Measurements from ENCODE around the gene CACNA1A.
"Not testable (repeated sequence)": the region's sequence is repeated elsewhere in the genome, so short reads cannot be mapped to it uniquely, and the experiment has no call there.

CACNA1A gene

DNA sequence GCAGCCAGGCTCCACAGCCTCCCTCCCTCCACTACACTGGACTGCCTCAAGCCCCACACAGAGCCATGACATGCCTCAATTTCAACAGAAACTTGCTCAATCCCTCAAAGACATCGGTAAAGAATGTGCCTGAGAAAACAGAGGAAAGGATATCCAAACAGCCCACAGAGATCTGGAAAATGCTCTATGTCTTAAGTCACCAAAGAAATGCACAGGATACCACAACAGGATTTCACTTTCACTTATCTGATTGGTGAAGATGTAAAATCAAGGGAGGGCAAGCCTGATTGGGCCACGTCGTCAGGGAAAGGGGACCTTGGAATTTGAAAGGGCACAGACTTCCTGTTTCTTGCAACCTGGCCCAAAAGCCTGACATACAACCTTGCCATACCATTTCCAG lies 14.2 kb downstream of the CACNA1A start:
- DNase-seq: no peak

GRCh38 chr19:13487985-13488384 lies 18.3 kb downstream of the CACNA1A start:
- no peak for DNase-seq

DNA sequence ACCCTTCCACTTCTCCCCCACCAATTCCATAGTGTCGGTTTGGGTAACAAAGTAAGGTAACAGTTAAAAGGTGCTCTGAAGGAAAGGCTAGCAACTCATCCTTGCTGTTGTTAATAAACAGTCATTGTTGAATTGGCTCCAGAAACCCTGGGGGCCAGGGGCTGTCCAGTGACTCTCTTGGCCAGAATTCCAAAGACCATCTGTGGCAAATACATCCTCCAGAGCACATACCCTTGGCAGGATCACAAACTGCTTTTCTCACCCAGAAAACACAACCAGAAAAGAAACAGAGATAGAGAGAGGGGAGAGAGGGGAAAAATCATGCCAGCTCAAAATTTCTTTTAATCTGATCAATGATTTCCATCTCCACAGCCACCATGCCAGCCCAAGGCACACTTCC lies 22.1 kb downstream of the CACNA1A start:
- no peak for DNase-seq

DNA sequence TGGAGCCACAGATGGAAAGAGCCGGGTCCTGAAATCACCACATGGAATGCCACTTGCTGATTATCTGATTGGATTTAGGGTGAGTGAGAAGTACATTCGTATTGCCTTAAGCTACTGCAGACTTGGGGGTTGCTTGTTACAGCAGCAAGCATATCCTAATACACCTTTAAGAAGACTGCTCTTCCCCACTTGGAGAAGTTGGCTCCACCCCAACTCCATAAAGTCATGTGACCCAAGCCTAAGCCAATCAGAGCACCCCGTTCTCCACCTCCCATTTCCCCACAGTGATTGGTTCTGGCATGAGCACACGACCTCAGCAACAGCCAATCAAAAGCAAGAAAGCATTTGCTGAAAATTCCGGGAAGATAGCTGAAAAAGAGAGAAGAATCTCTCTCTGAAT lies 23.1 kb downstream of the CACNA1A start:
- DNase-seq: no peak

GRCh38 chr19:13478576-13478975 lies 27.7 kb downstream of the CACNA1A start:
- DNase-seq: no peak

GRCh38 chr19:13476071-13476470 lies 30.2 kb downstream of the CACNA1A start:
- DNase-seq: no peak

- no peak for DNase-seq
Observed at GRCh38 chr19:13475044-13475443, 31.2 kb downstream of the CACNA1A start.

- DNase-seq: no peak
Observed at GRCh38 chr19:13466697-13467096, 39.6 kb downstream of the CACNA1A start.

GRCh38 chr19:13463296-13463695 lies 43.0 kb downstream of the CACNA1A start:
- DNase-seq: no peak

GRCh38 chr19:13461536-13461935 lies 44.7 kb downstream of the CACNA1A start:
- DNase-seq: no peak

GRCh38 chr19:13460045-13460444 lies 46.2 kb downstream of the CACNA1A start:
- peak; percentile 44 for DNase-seq

GRCh38 chr19:13459351-13459750 lies 46.9 kb downstream of the CACNA1A start:
- DNase-seq: peak; percentile 62

GRCh38 chr19:13451434-13451995 lies 54.8 kb downstream of the CACNA1A start:
- DNase-seq: no peak

- no peak for DNase-seq
Observed at GRCh38 chr19:13447978-13448377, 58.3 kb downstream of the CACNA1A start.

DNA sequence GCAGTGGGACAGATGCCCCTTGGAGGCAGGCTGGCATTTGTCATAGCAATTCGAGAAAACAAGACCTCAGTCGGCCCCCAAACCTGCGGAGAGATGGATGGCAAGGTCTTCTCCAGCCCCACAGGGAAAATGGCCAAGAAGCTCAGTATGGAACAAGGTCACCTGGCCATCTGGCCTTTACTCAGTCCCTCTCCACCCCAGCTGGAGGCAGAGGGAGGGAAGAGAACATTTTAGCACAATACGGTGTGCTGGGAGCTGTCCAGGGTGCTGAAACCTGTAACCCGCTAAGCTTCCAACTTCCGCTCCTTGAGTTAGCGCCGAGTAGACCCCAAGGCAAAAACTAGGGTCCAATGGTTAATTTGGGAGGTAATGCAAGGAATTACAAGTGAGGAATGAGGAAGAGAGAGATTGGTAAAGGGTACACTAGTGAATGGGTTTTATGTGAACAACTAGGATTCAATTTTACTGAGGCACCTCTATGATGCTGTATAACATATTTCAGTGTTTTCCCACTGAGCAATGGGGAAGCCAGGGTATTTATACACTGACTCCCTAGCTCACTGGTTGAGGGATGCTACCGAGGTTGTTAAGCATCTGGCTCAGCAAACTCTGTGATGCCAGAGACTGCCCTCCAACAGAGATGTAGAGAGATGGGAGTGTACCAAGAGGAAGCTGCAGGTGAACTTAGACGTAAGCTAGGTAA lies 64.3 kb downstream of the CACNA1A start:
- DNase-seq: no peak

GRCh38 chr19:13437919-13438618 lies 68.2 kb downstream of the CACNA1A start:
- no peak for DNase-seq

DNA sequence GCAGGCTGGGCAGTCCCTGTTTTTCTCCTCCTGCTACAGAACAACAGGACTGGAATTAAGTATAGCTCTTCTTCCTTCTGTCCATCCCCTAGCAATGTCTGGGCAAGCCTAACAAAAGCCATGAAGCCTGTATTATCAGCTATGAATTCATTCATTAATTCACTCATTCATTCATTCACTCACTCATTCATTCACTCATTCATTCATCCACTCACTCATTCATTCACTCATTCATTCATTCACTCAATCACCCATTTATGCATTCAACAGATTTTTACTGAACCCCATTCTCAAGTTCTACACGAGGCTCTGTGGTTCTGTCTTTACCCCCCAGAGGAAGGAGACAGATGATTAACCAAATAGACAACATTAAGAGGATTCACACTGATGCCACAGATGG lies 69.9 kb downstream of the CACNA1A start:
- DNase-seq: no peak

GRCh38 chr19:13430790-13431582 lies 75.3 kb downstream of the CACNA1A start:
- no peak for DNase-seq

DNA sequence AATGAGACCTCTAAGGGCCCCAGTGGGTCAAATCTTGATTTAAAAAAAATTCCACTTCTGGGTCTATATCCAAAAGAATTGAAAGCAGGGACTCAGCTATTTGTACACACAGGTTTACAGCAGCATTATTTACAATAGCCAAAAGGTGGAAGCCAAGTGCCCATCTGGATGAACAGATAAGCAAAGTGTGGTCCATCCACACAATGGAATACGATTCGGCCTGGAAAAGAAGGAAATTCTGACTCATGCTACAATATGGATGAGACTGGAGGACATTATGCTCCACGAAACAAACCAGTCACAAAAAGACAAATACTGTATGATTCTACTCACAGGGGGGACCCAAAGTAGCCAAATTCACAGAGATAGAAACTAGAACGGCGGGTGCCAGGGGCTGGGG lies 76.7 kb downstream of the CACNA1A start:
- no peak for DNase-seq

DNA sequence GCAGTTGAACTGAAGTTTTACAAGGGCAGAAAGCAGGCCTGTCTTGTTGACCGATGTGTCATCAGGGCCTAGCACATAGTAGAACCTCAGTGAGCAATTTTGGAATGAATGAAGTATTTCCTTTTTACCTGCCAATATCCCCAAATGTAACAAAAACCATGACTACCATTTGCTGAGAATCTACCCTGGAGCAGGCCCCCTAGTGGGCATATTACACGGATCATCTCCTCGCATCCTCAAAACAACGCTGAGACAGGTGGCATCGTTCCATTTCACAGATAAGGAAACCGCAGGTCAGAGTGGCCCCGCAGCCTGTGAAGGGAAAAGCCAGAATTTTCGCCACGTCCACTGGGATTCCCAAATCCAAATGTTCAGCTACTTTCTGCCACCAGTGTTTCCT lies 77.9 kb downstream of the CACNA1A start:
- no peak for DNase-seq

DNA sequence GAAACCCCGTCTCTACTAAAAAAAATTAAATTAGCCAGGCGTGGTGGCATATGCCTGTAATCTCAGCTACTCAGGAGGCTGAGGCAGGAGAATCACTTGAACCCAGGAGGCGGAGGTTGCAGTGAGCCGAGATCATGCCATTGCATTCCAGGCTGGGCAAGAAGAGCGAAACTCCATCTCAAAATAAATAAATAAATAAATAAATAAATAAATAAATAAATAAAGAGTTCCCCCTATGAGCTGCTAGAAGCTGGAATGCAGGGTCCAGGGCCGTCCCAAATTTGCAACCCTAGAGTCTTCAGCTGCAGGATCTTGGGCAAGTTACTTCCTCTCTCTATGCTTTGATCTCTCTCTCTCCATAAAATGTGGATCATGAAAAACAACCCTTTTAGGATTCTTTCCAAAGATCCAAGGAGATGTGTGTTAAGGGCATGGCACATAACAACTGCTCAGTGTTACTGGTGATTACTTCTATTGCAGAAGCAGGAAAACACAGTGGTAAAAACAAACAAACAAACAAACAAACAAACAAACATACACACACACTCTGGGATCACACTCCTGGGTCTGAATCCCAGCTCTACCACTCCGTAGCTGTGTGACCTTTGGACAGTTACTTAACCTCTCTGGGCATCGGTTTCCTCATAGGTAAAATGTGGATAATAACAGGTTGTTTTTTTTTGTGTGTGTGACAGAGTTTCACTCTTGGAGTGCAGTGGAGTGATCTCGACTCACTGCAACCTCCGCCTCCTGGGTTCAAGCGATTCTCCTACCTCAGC lies 78.8 kb downstream of the CACNA1A start:
- no peak for DNase-seq

DNA sequence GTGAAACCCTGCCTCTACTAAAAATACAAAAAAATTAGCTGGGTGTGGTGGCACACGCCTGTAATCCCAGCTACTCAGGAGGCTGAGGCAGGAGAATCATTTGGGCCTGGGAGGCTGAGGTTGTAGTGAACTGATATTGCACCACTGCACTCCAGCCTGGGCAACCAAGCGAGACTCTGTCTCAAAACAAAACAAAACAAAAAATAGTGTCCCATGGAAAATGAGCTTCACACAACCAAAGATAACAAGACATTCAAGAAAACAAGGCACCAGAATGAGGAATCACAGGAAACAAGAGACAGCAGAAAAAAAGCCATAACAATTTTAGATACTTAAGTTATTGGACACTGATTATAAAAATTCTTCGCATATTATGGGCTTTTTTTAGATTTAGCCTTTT lies 80.4 kb downstream of the CACNA1A start:
- DNase-seq: not testable (repeated sequence)

DNA sequence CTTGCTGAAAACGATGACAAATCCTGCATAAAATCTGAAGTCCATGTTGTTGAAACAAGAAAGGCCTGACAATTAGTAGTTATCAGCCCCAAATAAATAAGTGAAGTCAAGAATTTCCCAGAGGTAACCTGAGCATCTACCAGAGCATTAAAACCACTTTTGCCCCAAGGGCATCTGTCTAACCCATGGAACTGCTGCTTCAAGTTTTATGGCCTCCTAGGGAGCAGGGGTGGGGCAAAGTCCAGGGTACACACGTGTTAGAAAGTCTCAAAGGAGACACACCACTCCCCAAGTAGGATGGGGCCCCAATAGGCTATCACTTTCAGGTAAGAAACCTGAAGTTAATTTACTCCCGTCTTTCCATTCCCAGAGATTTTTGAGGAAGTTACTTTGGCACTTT lies 81.1 kb downstream of the CACNA1A start:
- no peak for DNase-seq

Data from DMS79 treated with DMSO at 0.1 percent for 48 hours (cell line).